Myocyte (in vitro differentiated cells): Measurements from ENCODE around the gene SMIM23. TPM values are rescaled to one million over a fixed set of nuclear protein-coding genes. Genes with fewer than 3 reads are reported as not detected.

Source experiments
- DNase-seq: peaks from one replicate; pipeline ENCODE4 v3.0.0-alpha.2; 2012; ENCODE audit warnings: low read depth
- polyA plus RNA-seq: library from polyadenylated mRNA; unstranded; fragments of >200 nt; gene quantifications from one replicate; pipeline ENCODE4 v1.2.1, GENCODE V29; 2012; ENCODE audit warnings: missing spikeins
- total RNA-seq: library from RNA; depleted of rRNA; stranded (reverse); fragments of >200 nt; gene quantifications from 2 replicates; pipeline ENCODE4 v1.2.3, GENCODE V29; 2014

SMIM23 gene
- total RNA-seq: not detected in 2 replicates
- not detected for polyA plus RNA-seq

DNA sequence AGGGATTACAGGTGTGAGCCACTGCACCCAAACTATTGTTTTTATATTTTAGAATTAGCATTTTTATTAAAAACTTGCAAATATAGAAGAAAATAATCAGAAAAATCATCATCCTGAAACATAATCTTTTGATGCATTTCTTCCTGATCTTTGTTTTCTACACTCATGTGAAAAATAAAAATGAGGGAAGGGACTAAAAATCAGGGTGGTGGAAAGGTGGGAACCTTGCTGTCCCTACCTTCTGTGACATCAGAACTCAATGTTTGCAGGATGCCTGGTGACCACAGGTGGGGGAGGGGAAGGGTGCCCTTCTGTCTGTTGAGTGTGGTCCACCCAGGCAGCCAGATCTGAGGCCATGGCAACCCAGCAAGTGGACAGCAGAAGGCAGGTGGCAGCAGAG, at the start of gene SMIM23:
TSS of gene SMIM23 (plus strand) at position 301 of the 400 bp plus-strand sequence. CDS start at position 356, 55 bp downstream.
- DNase-seq: no peak

DNA sequence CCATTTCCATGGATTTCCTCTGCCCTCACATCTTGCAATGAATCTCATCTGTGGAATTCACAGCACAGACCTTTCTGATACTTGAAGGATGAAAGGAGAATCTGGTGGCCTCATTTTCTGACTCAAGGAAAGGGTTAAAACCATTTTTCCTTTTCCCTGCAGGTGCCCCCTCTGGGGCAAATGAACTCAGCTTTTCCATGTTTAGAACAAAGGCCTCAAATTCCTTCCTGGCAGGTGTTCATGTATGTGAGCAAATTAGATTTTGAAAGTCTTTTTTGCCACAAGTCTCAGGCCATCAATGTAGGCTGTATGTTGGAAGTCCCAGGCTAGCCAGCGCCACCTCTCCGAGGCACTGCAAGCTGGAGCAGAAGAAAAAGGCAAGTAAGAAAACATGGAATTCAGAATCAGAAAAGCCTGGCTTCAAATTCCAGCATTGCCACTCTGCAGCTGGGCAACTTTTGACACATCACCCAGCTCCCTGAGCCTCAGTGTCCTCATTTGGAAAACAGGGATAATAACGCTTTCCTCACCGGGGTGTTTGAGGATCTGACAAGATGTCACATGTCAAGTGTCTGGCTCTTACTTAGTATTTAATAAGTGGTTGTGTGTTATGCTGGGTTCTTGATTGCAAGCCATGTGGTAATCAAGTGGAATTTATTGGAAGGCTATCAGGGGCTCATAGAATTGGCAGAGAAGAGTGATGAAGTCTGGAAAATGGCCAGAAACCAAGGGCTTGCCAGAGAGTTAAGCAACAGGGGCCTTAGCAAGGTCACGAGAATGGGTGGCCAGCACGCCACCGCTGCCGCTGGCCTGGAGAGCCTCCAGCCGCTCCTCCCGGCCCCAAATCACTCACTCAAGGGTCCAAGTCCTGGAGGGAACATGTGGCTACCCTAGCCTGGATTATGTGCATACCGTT, 48.4 kb upstream of the SMIM23 start:
- peak; percentile 24 for DNase-seq

DNA sequence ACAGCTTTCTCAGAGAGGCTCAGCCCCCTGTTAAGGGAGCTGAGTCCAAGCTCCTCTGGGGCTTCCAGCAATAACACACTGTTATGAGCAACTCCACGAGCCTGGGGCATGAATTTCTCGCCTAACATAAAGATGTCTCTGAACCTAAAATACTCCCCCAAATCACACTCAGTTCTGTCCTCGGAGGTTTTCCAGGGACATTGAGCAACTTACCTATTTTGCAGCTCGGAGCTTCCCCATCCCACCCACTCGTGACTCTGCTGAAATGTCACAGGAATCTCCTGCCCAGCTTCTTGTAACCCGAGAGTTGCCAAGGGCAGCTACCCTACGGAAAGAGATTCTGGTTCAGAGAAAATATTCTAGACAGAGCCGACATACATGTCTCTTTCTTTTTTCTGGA, 47.1 kb upstream of the SMIM23 start:
- no peak for DNase-seq

DNA sequence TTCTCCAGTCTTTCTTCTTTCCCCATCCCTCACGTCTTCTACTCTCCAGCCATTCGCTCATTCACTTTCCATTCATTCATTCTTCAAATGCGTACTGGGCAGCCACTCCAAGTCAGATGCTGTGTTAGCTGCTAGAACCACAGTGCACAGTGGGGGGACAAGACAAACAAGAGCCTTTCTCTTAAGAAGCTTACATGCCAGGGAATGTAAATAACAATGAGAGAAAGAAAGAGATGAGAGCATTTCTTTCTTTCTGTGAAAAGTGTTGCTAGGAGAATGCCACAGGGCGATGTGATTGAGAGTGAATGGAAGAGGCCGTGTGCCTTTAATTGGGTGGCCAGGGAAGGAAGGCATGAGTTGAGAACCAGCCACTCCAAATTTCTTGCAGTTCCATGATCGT, 46.3 kb upstream of the SMIM23 start:
- DNase-seq: no peak

DNA sequence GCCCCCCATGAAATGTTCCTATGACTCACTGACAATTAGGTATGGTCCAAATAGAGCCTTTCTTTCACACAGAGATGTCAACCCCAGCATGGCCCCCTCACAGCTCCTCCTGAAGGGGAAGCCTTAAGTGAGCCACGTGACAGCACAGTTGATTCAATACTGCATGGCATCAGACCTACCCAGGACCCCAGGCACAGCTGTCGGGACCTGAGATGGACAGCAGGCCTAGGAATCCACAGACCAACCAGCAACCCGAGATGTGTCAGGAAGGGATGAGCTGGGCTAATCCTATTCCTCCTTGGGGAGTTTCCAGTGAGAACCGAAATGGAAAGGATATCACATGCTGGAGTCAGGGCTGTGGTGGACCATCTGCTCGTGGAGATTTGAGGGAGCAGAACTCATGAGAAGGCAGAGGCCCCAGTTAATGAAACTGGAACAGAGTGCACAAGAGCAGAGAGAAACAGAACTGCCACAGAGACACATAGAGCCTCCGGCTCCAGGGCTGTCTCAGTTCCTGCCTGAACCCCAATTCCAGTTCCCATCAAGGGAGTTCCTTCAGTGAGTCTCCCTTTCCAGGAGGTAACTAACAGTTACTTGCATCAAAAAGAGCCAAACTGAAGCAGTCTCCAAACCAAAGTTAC, 42.1 kb upstream of the SMIM23 start:
- peak; percentile 82 for DNase-seq

DNA sequence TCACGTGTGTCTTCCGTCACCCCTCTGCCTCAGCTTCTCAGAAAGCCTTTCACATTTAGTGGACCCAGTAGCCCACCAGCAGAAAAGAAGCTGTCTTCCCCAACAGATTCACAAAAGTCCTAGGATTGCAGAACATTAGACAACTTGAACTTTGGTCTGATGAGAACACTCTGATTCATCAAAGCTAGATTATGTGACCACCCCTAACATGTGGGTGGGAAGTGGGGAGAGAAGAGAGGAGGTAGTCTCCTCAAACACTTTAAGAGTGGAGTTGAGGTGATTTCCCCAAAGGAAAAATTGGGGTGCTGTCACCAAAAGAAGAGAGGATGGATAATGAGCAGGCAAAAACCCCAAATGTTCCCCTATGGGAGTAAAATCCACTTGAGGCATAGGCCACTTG, 41.4 kb upstream of the SMIM23 start:
- DNase-seq: no peak

DNA sequence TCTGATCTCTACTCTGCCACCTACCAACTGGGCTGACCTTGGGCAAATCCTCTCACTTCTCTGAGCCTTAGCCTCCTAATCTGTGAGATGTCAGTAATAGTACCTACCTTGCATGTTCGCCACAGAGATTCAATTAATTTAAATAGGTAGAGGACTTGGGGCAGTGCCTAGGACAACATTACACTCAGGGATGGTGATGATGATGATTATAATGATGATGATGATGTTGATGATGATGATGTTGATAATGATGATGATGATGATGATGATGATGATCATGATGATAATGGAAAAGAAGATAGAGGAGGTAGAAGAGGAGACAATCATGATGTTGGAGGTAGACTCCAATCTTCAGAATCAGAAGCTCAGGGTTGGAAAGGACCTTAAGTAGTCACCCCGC, 40.7 kb upstream of the SMIM23 start:
- no peak for DNase-seq

DNA sequence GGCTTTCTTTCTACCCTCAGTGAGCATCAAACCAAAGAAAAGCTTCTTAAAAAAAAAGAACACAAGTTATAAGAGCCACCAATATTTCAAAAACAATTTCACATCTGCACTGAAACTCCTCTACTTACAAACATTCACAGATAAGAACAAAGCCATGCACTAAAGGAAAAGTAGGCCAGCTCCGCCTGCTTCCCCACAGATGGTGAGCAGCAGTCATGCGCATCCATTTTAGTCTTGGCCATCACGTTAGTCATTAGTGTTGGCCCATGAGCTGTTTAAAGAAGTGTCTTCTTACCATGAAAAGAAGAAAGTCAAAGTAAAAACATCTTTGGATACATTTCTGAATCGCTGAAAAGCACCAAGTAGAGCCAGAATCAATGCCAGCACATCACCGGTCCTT, 40.0 kb upstream of the SMIM23 start:
- DNase-seq: no peak

DNA sequence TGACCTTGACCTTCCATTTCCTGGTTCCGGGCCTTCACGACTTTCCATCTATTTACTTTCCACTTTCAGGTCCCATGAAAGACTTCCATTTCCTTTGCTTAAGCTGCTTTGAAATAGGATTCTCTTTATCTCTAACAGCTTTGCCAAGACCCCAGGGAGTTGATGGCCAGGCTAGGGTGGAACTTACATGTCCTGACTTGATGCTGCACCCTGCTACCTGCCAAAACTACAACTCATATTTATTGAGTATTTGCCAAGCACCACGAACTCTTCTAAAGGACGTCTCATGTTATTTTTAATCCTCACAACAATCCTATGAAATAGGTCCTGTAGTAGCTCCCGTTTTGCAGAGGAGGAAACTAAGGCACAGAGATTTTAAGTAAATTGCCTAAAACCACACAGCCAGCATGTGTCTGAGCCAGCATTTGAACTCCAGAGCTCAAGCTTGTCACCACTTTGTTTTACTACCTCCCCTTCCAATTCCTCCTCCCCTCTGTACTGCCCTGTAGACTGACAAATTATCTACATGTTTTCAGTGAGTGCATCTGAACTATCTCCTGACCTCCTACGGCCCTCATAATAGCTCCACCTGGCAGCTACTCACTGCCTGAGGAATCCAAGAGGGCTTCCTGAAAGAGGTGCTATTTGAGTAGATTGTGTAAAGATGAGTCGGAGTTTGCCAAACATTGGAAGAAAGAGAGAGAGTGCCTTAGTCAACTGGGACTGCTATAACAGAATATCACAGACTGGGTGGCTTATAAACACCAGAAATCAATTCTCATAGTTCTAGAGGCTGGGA, 38.4 kb upstream of the SMIM23 start:
- DNase-seq: no peak

DNA sequence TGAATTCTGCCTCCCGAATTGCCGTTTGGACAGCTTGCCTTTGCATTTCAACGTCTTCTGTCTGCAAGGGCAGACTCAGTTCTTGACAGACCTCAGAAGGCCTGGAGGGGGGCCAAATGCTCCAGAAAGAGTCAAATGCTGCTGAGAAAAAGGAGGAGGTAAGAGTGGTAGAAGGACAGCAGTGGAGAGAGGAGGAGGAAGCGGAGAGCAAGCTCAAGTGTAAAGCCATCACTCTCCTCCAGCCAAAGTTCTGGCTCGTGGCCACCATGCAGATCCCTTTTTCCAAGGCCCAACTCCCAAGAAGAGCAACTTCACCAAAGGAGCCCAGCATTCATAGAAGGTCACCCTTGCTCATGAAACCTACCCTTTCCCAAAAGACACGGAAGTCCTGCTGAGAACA, 36.9 kb upstream of the SMIM23 start:
- DNase-seq: no peak

DNA sequence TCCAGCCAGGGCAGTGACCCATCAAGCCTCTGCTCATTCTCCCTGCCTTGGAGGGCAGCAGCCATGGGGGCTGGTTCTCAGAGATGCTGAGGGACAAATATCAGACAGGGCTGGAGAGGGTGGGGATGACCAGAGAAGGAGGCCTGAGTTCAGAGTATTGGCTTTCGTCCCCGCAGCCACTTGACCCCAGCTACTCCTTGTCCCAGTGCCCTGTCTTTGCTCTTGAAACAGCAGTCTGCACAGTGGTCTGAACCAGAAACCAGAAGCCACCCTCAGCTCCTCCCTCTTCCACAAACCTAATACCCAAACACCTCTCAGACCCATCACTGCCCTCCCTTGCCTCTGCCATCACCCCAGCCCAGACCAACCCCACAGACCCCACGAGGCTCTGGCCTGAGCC, 36.3 kb upstream of the SMIM23 start:
- no peak for DNase-seq

DNA sequence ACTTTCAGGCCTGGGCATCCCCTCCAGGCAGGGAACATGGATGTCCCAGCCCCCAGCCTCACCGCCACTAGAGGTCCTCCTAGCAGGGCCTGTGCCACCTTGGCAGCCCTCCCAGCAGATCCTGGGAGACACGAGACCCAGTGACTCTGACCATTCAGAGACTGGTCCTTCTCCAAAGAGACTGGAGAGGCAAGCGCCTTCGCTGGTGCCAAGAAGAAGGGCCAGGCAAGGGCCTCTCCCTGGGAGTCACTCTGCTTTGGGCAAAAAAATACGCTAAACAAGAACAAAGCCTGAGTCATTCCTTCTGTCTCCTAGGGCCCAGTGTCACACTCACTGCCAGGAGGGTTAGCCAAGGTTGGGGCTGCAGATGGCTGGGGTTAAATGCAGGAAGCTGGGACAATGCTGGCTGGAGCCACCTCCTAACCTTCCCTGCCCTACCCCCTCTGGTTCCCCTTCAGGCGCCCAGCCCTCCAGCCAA, 35.3 kb upstream of the SMIM23 start:
- no peak for DNase-seq

DNA sequence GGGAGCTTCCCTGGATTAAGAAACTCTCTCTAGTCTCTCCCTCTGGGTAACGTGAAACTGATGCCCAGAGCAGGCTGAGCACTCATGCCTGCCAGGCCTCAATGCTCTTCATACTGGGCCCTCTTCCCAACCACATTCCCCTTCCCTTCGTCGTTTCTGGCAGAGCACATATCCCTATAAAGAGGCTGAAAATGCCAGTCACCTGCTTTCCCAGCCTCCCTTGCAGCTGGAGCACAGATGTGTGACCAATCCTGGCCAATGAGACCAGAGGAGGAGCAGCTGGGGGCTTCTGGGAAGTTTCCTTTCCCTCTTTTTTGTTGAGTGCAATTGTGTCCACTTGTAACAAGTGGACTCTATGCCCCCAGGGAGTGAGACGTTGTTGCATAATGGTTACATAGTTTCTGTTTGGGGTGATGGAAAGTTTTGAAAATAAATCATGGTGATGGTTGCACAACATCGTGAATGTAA, 30.2 kb upstream of the SMIM23 start:
- no peak for DNase-seq

DNA sequence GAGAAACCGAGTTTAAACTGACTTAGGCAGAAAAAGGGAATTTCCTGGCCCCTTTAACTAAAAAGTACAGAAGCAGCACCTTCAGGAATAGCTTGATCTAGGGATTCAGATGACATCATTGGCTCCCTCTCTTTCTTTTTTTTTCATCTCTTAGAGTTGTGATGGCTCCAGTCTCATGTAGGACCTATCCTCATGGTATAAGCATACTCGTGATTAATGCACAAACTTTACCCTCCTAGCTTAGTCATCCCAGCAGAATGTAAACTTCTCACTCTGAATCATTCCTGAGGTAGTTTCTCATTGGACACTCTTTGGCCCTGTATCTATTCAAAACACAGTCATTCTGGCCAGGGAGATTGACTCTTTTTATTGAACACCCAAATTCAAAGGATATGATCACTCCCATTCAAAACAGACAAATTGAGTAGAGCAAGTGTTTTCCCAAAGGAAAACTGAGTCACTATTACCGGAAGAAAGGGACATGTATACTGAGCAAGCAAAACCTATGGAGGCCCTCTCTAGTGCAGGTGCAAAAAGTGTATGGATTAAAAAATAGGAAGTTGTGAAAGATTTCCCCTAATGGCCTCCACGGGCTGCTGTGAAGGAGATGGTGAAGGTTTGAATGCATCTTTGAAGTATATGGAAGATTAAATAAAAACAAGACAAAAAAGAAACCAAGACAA, 27.6 kb upstream of the SMIM23 start:
- DNase-seq: no peak

DNA sequence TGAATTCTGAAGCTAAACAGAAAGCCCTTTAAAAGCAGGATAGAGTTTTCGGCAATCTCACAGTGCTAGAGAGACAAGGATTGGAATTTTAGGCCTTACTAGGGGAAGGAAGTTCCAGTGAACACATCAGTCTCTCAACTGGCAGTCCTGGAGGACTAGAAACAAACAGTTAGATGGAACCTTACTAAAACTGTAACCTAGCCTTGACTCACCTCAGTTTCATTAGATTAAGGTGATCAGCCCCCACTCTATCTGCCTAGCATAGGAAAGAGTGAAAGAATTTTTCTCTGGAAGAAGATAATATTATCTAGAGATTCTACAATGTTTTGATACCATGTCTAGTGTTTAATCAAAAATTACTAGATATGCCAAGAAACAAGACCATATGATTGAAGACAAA, 25.8 kb upstream of the SMIM23 start:
- no peak for DNase-seq

DNA sequence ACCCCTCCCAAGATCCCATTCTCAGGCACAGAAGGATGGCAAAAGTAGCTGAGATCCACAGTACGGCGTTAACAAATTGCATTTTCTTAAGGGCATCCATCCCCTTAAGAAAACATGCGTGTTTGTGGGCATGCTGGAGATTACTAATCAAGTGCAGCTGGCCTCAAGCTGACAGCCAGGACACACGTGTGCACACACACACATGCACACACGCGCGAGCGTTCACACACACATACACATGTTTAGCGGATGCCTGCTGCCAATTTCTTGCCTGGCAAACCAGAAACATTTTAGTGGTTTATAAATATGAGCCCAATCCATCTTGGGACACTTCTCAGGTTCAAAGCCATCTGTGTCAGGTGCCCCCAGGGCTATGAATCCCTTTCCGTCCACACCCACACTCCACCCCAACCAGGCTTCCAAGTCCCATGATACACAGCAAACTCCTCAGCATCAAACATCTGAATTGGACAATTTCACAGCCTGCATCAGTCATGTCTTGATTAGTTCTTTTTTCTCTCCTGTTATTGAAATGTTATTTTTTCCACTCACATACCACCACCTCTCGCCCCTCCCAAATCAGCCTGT, 23.5 kb upstream of the SMIM23 start:
- DNase-seq: no peak

DNA sequence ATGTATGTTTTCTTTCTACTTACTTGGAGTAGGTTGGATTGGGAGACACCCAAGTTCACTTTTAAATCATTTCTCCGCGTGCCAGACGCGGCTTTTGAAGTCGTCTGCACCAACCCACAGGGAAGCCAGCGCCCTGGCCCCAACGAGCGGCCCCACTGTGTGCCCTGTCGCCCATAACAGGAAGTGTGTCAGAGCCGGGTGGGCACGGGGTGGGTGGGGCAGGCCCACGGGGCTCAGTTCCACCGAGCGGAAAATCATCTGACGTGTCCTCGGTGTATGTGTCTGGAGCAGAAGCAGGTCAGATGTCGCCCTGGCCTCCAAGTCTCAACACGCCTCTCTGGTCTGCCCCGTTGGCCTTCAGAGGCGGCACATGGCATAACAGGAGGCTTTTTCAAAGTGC, 22.7 kb upstream of the SMIM23 start:
- DNase-seq: no peak

DNA sequence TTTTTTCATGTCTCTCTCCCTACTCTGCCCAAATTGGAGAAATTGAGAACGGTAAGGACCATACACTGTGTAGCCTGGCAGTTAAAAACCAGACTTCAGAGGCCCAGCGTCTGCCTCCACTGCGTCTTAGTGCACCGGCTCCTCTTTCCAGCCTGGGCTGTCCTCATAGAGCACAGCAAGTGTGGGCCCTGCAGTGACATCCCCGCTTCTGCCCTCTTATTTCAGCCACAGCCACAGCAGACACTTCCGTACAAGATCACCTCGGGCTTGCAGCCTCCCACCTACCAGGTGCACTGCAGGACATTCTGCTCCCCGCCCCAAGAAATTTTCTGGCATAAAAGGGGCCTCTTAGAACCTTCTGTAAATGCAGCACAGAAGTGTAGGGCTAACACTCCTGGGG, 21.4 kb upstream of the SMIM23 start:
- no peak for DNase-seq

DNA sequence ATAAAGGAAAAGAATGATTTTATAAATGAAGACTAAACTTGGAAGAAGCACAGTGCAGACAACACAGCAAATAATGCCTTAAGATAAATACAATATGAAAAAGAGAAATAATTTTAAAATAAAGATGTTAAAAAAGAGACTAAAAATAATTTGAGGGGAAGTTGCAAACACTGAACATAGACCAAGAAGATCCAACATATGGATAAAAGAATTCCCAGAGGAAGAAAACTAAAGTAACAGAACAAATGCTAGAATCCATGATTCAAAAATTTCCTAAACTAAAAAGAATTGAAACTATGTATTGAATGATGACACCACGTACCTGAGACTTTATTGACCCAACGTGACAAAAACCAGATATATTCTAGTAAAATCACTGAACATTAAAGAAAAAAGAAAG, 18.7 kb upstream of the SMIM23 start:
- no peak for DNase-seq

DNA sequence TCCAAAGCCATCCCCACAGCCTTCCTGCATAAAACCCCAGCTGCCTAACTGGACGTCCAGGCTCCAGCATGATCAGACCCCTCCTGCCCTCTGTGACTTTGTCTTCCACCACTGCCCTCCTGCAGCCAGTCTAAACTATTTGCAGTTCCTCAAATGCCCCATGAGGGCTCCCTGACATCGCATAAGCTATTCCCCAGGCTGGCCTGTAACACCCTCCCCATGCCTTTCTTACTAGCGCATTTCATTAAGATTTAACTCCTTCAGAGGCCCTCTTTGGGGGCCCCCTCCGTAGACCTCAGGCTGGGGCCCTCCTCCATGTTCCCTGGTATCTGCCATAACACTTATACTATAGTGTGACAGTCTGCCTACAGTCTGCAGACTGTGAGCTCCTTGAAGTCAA, 15.5 kb upstream of the SMIM23 start:
- no peak for DNase-seq

DNA sequence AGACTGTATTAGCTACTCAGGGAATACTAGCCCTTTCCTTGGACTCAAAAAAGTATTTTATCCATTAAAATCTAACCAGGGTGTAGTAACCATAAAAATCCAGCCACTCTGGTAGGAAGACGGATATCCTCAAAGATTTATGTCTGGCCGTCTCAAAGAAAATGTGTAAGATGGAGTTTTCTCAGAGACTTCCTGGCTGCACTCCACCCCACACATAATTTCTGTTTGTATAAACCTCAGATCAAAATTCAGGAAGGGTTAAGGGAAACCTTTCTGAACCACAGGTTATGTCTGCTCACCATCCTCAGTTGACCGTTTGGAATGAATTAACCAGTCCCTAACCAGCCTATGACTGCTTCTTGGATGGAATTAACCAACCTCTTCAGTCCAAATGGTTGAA, 13.8 kb upstream of the SMIM23 start:
- no peak for DNase-seq
